ENCODE measurements around the gene APOA1. TPM values are rescaled to one million over a fixed set of nuclear protein-coding genes. Genes with fewer than 3 reads are reported as not detected.
"Not testable (repeated sequence)": the region's sequence is repeated elsewhere in the genome, so short reads cannot be mapped to it uniquely, and the experiment has no call there.

The APOA1 gene
- total RNA-seq, 8 experiments from 2014 or later, result 0.29 to 1.9 (median 0.42) TPM; not detected in 2

DNA sequence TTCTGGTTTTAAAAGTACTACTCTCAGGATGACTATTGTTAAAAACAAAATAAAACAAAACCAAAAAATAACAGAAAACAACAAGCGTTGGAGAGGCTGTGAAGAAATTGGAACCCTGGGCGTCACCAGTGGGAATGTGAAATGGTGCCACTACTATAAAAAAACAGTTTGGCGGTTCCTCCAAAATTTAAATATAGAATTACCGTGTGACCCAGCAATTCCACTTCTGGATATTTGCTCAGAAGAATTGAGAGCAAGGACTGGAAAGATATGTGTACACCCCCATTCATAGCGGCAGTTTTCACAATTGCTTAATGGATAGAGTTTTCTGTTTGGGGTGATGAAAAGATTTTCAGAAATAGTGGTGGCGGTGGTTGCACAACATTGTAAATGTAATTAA lies 22.9 kb downstream of the APOA1 start:
- 66 to 96% (median 88%) methylated on average over 1 to 6 of the region's 6 CpGs for WGBS, 10 experiments
- in situ Hi-C loops (cut with MboI; ENCODE audit: low pct_unique_long_range_greater_than_20kb in 2 of 9, low sequenced_read_pairs in 9 of 9, unreplicated experiment in 9 of 9), result no loop called here
- Histone ChIP-seq H3K27ac (no peak overlapping the region), H3K4me1 (replicated peaks in 1 of 2) (no peaks in the 10 kb centered on the region), H3K4me3 (no peak overlapping the region)
- no peak for ATAC-seq (replicated peaks in 6 of 8)

GRCh38 chr11:116813781-116814471 lies 23.5 kb downstream of the APOA1 start:
- no peak overlapping the region for H3K4me3 ChIP-seq
- 50 to 100% (median 80%) methylated on average over 1 to 4 of the region's 5 CpGs; no CpG with 5 or more reads in 3 of the 10 experiments for WGBS, 10 experiments
- no peaks in the 10 kb centered on the region for H3K4me1 ChIP-seq (replicated peaks in 1 of 2)
- no peak for ATAC-seq (replicated peaks in 6 of 8)
- H3K27ac ChIP-seq, result no peak overlapping the region
- in situ Hi-C loops (cut with MboI; ENCODE audit: low pct_unique_long_range_greater_than_20kb in 2 of 9, low sequenced_read_pairs in 9 of 9, unreplicated experiment in 9 of 9), result no loop called here

GRCh38 chr11:116813170-116813569 lies 24.3 kb downstream of the APOA1 start:
- Histone ChIP-seq H3K27ac (no peak overlapping the region), H3K4me1 (replicated peaks in 1 of 2) (no peaks in the 10 kb centered on the region), H3K4me3 (no peak overlapping the region)
- in situ Hi-C loops (cut with MboI; ENCODE audit: low pct_unique_long_range_greater_than_20kb in 2 of 9, low sequenced_read_pairs in 9 of 9, unreplicated experiment in 9 of 9), result no loop called here
- ATAC-seq (replicated peaks in 6 of 8), result no peak
- WGBS, 10 experiments, result 0 to 100% (median 100%) methylated on average over 1 of the region's 1 CpG; no CpG with 5 or more reads in 5 of the 10 experiments

DNA sequence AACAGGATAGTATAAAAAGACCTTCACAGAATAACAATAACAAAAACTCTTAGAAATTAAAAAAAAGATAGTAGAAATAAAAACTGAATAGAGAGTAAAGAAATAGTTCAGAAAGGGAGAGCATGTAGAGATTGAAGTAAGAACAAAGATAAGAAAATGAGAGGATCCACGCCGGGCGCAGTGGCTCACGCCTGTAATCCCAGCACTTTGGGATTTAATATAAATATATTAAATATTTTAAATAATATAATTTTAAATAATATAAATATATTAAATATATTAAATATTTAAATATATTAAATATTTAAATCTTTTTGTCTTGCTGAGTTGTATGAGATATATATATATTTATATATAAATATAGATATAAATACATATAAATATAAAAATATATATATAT lies 25.3 kb downstream of the APOA1 start:
- WGBS, 10 experiments, result 78 to 98% (median 94%) methylated on average over 4 of the region's 4 CpGs; no CpG with 5 or more reads in 4 of the 10 experiments
- in situ Hi-C loops (cut with MboI; ENCODE audit: low pct_unique_long_range_greater_than_20kb in 2 of 9, low sequenced_read_pairs in 9 of 9, unreplicated experiment in 9 of 9), result no loop called here
- Histone ChIP-seq H3K4me3 (no peak overlapping the region), H3K4me1 (replicated peaks in 1 of 2) (no peaks in the 10 kb centered on the region), H3K27ac (no peak overlapping the region)
- no peak for ATAC-seq (replicated peaks in 6 of 8)

GRCh38 chr11:116811194-116811593 lies 26.2 kb downstream of the APOA1 start:
- no peak for ATAC-seq (replicated peaks in 6 of 8)
- WGBS, 10 experiments, result 25 to 92% (median 80%) methylated on average over 1 to 3 of the region's 3 CpGs; no CpG with 5 or more reads in 5 of the 10 experiments
- in situ Hi-C loops (cut with MboI; ENCODE audit: low pct_unique_long_range_greater_than_20kb in 2 of 9, low sequenced_read_pairs in 9 of 9, unreplicated experiment in 9 of 9), result no loop called here
- no peak overlapping the region for H3K27ac ChIP-seq
- H3K4me1 ChIP-seq (replicated peaks in 1 of 2), result no peaks in the 10 kb centered on the region
- no peak overlapping the region for H3K4me3 ChIP-seq

DNA sequence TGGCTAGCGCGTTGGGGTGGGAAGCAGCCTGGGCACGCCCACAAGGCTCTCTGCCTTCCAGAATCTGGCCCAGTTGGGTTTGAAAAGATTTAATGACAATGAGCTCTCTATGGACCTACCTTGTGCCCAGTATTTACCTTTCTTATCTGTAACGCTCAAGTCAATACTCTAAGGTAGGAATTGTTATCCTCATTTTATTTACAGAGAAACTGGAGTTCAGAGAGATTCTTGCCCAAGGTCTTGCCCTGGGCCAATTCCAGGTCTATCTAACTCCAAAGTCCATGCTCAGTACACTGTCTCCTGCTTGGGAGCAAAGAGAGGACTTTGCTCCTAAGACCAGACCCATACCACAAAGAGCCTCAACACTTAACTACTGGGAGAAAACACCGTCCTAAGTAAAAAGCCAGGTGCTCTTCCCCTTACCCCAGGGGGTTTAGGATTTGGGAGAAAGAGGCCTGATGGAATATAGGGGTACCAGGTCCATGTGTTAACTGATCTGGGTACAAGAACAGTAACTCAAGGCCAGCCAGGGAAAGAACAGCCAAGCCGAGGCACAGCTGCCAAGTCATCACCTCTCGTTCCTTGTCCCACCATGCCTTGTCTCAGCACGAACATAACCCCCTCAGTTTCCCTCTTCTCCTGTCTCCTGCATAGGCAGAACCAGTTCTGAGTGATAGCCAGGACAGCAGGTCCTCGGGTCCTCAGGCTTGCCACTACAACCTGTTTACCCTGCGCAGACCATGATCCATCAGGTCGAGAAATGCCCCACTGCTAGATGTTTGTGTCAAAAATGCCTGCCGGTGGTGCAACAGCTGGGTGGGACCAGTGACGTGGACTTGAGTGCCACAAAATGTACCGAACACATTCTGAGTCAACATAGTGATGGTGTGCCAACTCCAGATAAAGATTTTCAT lies 28.9 kb downstream of the APOA1 start:
- WGBS, 10 experiments, result 17 to 100% (median 78%) methylated on average over 1 to 9 of the region's 14 CpGs
- Histone ChIP-seq H3K4me1 (replicated peaks in 1 of 2) (no peaks in the 10 kb centered on the region), H3K27ac (no peak overlapping the region), H3K4me3 (no peak overlapping the region)
- in situ Hi-C loops (cut with MboI; ENCODE audit: low pct_unique_long_range_greater_than_20kb in 2 of 9, low sequenced_read_pairs in 9 of 9, unreplicated experiment in 9 of 9), result loop anchor here in 1 of 9 experiments (10.0 kb wide), 1 partner anchor 296 kb away; no protein-coding TSS in a partner anchor
- no peak for ATAC-seq (replicated peaks in 6 of 8)

- 69 to 92% (median 83%) methylated on average over 2 to 4 of the region's 6 CpGs; no CpG with 5 or more reads in 2 of the 10 experiments for WGBS, 10 experiments
- Histone ChIP-seq H3K27ac (no peak overlapping the region), H3K4me3 (no peak overlapping the region), H3K4me1 (replicated peaks in 1 of 2) (no peaks in the 10 kb centered on the region)
- ATAC-seq (replicated peaks in 6 of 8), result no peak
- in situ Hi-C loops (cut with MboI; ENCODE audit: low pct_unique_long_range_greater_than_20kb in 2 of 9, low sequenced_read_pairs in 9 of 9, unreplicated experiment in 9 of 9), result loop anchor here in 1 of 9 experiments (10.0 kb wide), 1 partner anchor 297 kb away; no protein-coding TSS in a partner anchor
Observed at GRCh38 chr11:116807601-116808261, 29.7 kb downstream of the APOA1 start.

DNA sequence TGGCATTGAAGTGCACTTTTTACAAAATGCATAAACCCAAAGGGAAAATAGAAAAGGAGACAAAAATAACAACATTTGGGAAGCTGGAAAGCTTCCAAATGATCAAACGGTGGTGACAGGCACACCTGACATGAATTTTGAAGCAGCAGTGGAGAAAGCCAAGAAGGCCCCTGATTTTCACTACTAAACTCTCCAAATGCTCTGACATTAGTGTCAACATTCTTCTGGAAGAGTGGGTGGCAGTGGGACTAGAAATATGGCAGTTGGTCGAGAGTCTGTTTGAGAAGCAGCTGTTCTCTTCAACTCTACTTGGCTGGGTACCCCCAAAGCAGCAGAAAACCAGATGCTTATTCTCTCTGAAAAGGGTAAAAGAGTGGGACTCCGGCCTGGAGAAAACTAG lies 33.4 kb downstream of the APOA1 start:
- Histone ChIP-seq H3K4me3 (no peak overlapping the region), H3K27ac (no peak overlapping the region), H3K4me1 (replicated peaks in 1 of 2) (no peaks in the 10 kb centered on the region)
- no peak for ATAC-seq (replicated peaks in 6 of 8)
- in situ Hi-C loops (cut with MboI; ENCODE audit: low pct_unique_long_range_greater_than_20kb in 2 of 9, low sequenced_read_pairs in 9 of 9, unreplicated experiment in 9 of 9), result loop anchor here in 1 of 9 experiments (10.0 kb wide), 1 partner anchor 301 kb away; no protein-coding TSS in a partner anchor
- 0 to 83% (median 63%) methylated on average over 1 to 3 of the region's 3 CpGs; no CpG with 5 or more reads in 1 of the 10 experiments for WGBS, 10 experiments

GRCh38 chr11:116801662-116802061 lies 35.8 kb downstream of the APOA1 start:
- in situ Hi-C loops (cut with MboI; ENCODE audit: low pct_unique_long_range_greater_than_20kb in 2 of 9, low sequenced_read_pairs in 9 of 9, unreplicated experiment in 9 of 9), result loop anchor here in 1 of 9 experiments (10.0 kb wide), 1 partner anchor 303 kb away; no protein-coding TSS in a partner anchor
- not testable (repeated sequence) for H3K27ac ChIP-seq; H3K4me1 ChIP-seq (replicated peaks in 1 of 2); ATAC-seq (replicated peaks in 6 of 8); H3K4me3 ChIP-seq

- in situ Hi-C loops (cut with MboI; ENCODE audit: low pct_unique_long_range_greater_than_20kb in 2 of 9, low sequenced_read_pairs in 9 of 9, unreplicated experiment in 9 of 9), result loop anchor here in 1 of 9 experiments (10.0 kb wide), 1 partner anchor 304 kb away; no protein-coding TSS in a partner anchor
- Histone ChIP-seq H3K27ac (no peak overlapping the region), H3K4me3 (no peak overlapping the region), H3K4me1 (replicated peaks in 1 of 2) (no peaks in the 10 kb centered on the region)
- WGBS, 10 experiments, result 60 to 100% (median 100%) methylated on average over 1 to 2 of the region's 2 CpGs; no CpG with 5 or more reads in 4 of the 10 experiments
- ATAC-seq (replicated peaks in 6 of 8), result no peak
Observed at GRCh38 chr11:116800610-116801009, 36.8 kb downstream of the APOA1 start.

- in situ Hi-C loops (cut with MboI; ENCODE audit: low pct_unique_long_range_greater_than_20kb in 2 of 9, low sequenced_read_pairs in 9 of 9, unreplicated experiment in 9 of 9), result loop anchor here in 1 of 9 experiments (25.0 kb wide), 1 partner anchor 314 kb away; no protein-coding TSS in a partner anchor
- 39 to 100% (median 85%) methylated on average over 2 to 5 of the region's 5 CpGs for WGBS, 10 experiments
- Histone ChIP-seq H3K4me1 (replicated peaks in 1 of 2) (no peaks in the 10 kb centered on the region), H3K4me3 (no peak overlapping the region), H3K27ac (no peak overlapping the region)
- ATAC-seq (replicated peaks in 6 of 8), result no peak
Observed at GRCh38 chr11:116798368-116798767, 39.1 kb downstream of the APOA1 start.

DNA sequence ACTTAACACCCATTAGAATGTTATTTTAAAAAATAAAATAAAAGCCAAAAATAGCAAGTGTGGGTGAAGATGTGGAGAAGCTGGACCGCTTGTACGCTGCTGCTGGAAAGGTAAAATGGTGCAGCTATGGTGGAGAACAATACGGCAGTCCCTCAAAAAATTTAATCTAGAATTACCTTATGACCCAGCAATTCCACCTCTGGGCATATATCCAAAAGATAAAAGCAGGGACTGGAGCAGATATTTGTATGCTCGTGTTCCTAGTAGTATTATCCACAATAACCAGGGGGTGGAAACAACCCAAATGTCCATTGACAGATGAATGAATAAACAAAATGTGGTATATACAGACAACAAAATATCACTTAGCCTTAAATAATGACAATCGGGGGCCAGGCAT lies 39.6 kb downstream of the APOA1 start:
- WGBS, 10 experiments, result 78 to 100% (median 92%) methylated on average over 1 to 5 of the region's 5 CpGs; no CpG with 5 or more reads in 2 of the 10 experiments
- in situ Hi-C loops (cut with MboI; ENCODE audit: low pct_unique_long_range_greater_than_20kb in 2 of 9, low sequenced_read_pairs in 9 of 9, unreplicated experiment in 9 of 9), result loop anchor here in 1 of 9 experiments (25.0 kb wide), 1 partner anchor 314 kb away; no protein-coding TSS in a partner anchor
- Histone ChIP-seq H3K4me3 (no peak overlapping the region), H3K4me1 (replicated peaks in 1 of 2) (no peaks in the 10 kb centered on the region), H3K27ac (no peak overlapping the region)
- ATAC-seq (replicated peaks in 6 of 8), result no peak

Data from motor neuron (in vitro differentiated cells).